Hematopoietic multipotent progenitor cell treated with erythropoietin and hydrocortisone succinate and interleukin-3 and kit ligand, for 4 days (in vitro differentiated cells): ENCODE data around the gene TIGD1.
A peak's percentile ranks its signal among the peaks of the same experiment; 100 is the strongest.
"Not testable (repeated sequence)": the region's sequence is repeated elsewhere in the genome, so short reads cannot be mapped to it uniquely, and the experiment has no call there.

Source experiments
- DNase-seq: peaks from one replicate; pipeline ENCODE4 v3.0.0-alpha.2; 2015

Gene TIGD1

GRCh38 chr2:232538671-232539070 lies 11.7 kb downstream of the TIGD1 start:
- DNase-seq = no peak

- DNase-seq = no peak
Observed at GRCh38 chr2:232537499-232537898, 12.9 kb downstream of the TIGD1 start.

GRCh38 chr2:232537079-232537478 lies 13.3 kb downstream of the TIGD1 start:
- no peak for DNase-seq

- DNase-seq = no peak
Observed at GRCh38 chr2:232535761-232536530, 14.4 kb downstream of the TIGD1 start.

- DNase-seq = no peak
Observed at GRCh38 chr2:232534940-232535651, 15.3 kb downstream of the TIGD1 start.

- no peak for DNase-seq
Observed at GRCh38 chr2:232533944-232534710, 16.2 kb downstream of the TIGD1 start.

GRCh38 chr2:232532821-232533220 lies 17.5 kb downstream of the TIGD1 start:
- not testable (repeated sequence) for DNase-seq

- DNase-seq = no peak
Observed at GRCh38 chr2:232532419-232532818, 17.9 kb downstream of the TIGD1 start.

GRCh38 chr2:232530626-232531260 lies 19.6 kb downstream of the TIGD1 start:
- no peak for DNase-seq

- DNase-seq = no peak
Observed at GRCh38 chr2:232529806-232530547, 20.4 kb downstream of the TIGD1 start.

GRCh38 chr2:232528746-232529460 lies 21.5 kb downstream of the TIGD1 start:
- DNase-seq = peak; percentile 36

- no peak for DNase-seq
Observed at GRCh38 chr2:232527905-232528470, 22.4 kb downstream of the TIGD1 start.

GRCh38 chr2:232526372-232526941 lies 23.9 kb downstream of the TIGD1 start:
- DNase-seq = no peak

GRCh38 chr2:232525791-232526371 lies 24.5 kb downstream of the TIGD1 start, which contains the start of gene CHRND:
Gene CHRND (plus strand): TSS chr2:232526160. CDS start chr2:232526216, 56 bp downstream.
- DNase-seq = no peak

GRCh38 chr2:232525199-232525598 lies 25.2 kb downstream of the TIGD1 start:
- DNase-seq = no peak

- DNase-seq = no peak
Observed at GRCh38 chr2:232524771-232525170, 25.6 kb downstream of the TIGD1 start.

- DNase-seq = peak; percentile 87
Observed at GRCh38 chr2:232523682-232524597, 26.4 kb downstream of the TIGD1 start.

- no peak for DNase-seq
Observed at GRCh38 chr2:232523402-232523681, 27.0 kb downstream of the TIGD1 start.

- no peak for DNase-seq
Observed at GRCh38 chr2:232522623-232523401, 27.5 kb downstream of the TIGD1 start.
